BJ (cell line): ENCODE data around the gene SPON1. TPM values are rescaled to one million over a fixed set of nuclear protein-coding genes. Genes with fewer than 3 reads are reported as not detected.
A peak's percentile ranks its signal among the peaks of the same experiment; 100 is the strongest.
"Not testable (repeated sequence)": the region's sequence is repeated elsewhere in the genome, so short reads cannot be mapped to it uniquely, and the experiment has no call there.

Experiments
- CTCF ChIA-PET: fragments of 350-600 bp; formaldehyde crosslinking; extraction: SDS; loops from one replicate; lab custom pipeline; 2021; ENCODE audit warnings: antibody characterized with exemption, inconsistent platforms; lab: Yijun Ruan, JAX
- POLR2A ChIA-PET: fragments of 300-600 bp; sonication (Branson Sonifier 250); formaldehyde crosslinking; extraction: SDS; loops from one replicate; lab custom pipeline; 2021; ENCODE audit warnings: antibody characterized with exemption; lab: Charles Lee
- DNase-seq: peaks from one replicate; pipeline ENCODE4 v3.0.0-alpha.2; 2011; ENCODE audit warnings: low read depth
- H3K27me3 ChIP-seq: 2 replicates; pipeline ENCODE4 v1.6.0; 2011; ENCODE audit warnings: low read length; ENCODE audit not compliant: control insufficient read depth, insufficient read depth
- H3K36me3 ChIP-seq: 2 replicates; pipeline ENCODE4 v1.5.1; 2011; ENCODE audit warnings: low read length; ENCODE audit not compliant: control insufficient read depth, insufficient read depth
- H3K4me3 ChIP-seq: 2 replicates; pipeline ENCODE4 v1.5.1; 2011; ENCODE audit warnings: low read depth, mild to moderate bottlenecking, control low read depth, low read length
- CTCF ChIP-seq: IDR thresholded peaks from 2 replicates; pipeline ENCODE4 v1.5.1; 2011; ENCODE audit warnings: low read depth, mild to moderate bottlenecking, control low read depth, inconsistent platforms, low read length, moderate library complexity; ENCODE audit not compliant: insufficient read depth
- polyA plus RNA-seq: library from polyadenylated mRNA; depleted of rRNA; stranded (reverse); fragments of >200 nt; gene quantifications from 2 replicates; pipeline ENCODE4 v1.2.3, GENCODE V29; 2011

Gene SPON1
- polyA plus RNA-seq, 1 experiment = not detected

DNA sequence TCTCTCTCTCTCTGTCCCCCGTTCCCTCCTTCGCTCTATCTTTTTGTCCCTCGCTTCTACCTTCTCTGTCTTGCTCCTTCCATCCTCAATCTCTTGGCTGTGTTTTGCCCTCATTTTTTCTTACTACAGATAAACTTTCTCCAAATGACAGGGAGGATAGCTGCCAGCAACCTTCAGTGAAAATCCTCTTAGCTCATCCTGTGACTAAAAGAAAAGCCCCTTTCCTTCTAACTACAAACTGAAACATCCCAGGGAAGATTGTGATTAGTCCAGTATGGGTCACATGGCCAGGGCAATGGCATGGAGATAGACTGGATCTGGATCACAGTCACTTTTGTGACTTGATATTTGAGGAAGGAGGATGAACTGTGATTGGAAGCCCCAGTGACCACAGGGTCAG, 10.4 kb downstream of the SPON1 start:
- no peak overlapping the region for H3K4me3 ChIP-seq
- peaks cover 6% of the 10 kb centered on the region for H3K27me3 ChIP-seq
- ChIA-PET POLR2A (no interaction called here), CTCF (interaction anchor here (0.5 kb wide), 1 partner anchor 697 kb away, joined by 6 read pairs; no protein-coding TSS in a partner anchor)
- DNase-seq = no peak
- H3K36me3 ChIP-seq = no peaks in the 10 kb centered on the region
- TF ChIP-seq CTCF = no peak

- CTCF ChIA-PET = interaction anchor here (0.8 to 1.3 kb wide), 3 partner anchors 22 to 481 kb away, joined by 3 read pairs; no protein-coding TSS in a partner anchor
- POLR2A ChIA-PET = no interaction called here
Measured at GRCh38 chr11:13974631-13975030, 12.1 kb downstream of the SPON1 start.

DNA sequence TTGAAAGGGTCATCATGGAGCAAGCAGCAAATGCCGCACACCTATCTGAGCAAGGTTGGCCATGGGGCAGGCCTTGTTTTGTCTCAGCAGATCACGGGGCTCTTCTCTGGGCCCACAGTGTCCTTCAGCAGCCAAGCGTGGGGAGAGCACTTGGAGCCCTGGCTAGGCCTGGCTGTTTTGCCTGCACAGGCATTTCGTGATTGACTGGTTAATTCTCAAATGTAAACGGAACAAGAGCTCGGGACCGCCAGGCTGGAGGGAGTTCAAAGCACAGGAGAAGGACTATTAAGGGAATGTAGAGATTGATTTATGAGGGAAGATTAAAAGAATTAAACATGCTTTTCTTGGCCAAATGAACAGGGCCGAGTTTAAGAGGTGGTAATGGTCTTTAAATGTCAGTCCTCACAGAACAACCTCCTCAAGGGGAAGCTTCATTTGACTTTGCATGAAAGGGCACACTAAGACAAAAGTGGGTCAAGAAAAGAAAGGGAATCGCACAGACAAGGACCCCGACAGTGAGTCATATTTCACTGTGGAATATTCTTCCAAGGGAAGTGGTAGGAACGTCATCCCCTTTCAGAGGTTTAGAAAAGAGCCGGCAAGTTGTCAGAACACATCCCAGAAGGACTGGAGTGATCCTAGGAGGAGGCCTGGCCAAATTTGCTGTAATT, 20.7 kb downstream of the SPON1 start:
- DNase-seq = no peak
- Histone ChIP-seq H3K27me3 (peaks cover 2% of the 10 kb centered on the region; the same call in 1 of the 2 replicates), H3K36me3 (no peaks in the 10 kb centered on the region), H3K4me3 (no peak overlapping the region)
- ChIA-PET POLR2A (no interaction called here), CTCF (interaction anchor here (1.6 kb wide), 1 partner anchor 13 kb away, joined by 5 read pairs; no protein-coding TSS in a partner anchor)
- no peak for TF ChIP-seq CTCF

More at GRCh38 chr11:13974631-13975030, 12.1 kb downstream of the SPON1 start:
- Histone ChIP-seq H3K27me3 (peaks cover 6% of the 10 kb centered on the region), H3K4me3 (no peak overlapping the region), H3K36me3 (no peaks in the 10 kb centered on the region)
- DNase-seq = no peak
- no peak for TF ChIP-seq CTCF

DNA sequence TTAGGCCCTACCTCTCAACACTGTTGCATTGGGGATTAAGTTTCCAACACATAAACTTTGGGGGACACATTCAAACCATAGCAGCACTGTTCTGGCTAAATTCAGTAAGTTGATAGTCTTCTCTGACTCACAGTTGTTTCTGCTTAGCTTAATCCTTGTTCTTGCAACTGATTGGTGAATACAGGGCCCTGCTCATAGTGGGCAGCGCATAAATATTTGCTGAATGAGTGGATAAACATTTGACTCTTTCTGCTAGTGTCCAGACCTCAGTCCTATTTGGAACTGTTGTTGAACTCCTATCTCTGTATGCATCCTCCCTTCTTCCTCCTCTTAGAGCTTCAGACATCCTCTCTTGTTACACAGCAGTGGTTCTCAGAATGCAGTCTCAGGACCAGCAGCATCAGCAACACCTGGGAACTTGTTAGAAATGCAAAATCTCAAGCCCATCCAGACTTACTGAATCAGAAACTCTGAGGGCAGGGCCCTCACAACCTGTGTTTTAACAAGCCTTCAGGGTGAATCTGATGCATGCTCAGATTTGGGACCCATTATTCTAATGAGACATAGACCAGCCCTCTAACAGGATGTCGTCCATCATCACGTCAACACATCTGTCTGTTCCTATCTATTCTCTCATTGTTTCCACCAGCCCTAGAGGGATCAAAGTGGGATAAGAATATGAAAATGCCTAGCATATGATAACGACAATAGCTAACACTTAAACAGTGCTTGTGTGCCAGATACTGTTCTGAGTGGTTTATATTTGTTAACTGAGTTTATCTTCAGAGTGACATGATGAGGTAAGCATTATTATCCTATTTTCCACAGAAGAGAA, 22.3 kb downstream of the SPON1 start:
- peak; percentile 75 for DNase-seq
- no peak overlapping the region for H3K4me3 ChIP-seq

GRCh38 chr11:13986695-13987094, 24.2 kb downstream of the SPON1 start:
- H3K36me3 ChIP-seq, CTCF ChIA-PET, POLR2A ChIA-PET, DNase-seq, H3K4me3 ChIP-seq, H3K27me3 ChIP-seq: not testable (repeated sequence)

More for the DNA sequence above, 22.3 kb downstream of the SPON1 start:
- ChIA-PET POLR2A (no interaction called here), CTCF (no interaction called here)
- TF ChIP-seq CTCF = no peak
- Histone ChIP-seq H3K36me3 (no peaks in the 10 kb centered on the region), H3K27me3 (no peaks in the 10 kb centered on the region)

DNA sequence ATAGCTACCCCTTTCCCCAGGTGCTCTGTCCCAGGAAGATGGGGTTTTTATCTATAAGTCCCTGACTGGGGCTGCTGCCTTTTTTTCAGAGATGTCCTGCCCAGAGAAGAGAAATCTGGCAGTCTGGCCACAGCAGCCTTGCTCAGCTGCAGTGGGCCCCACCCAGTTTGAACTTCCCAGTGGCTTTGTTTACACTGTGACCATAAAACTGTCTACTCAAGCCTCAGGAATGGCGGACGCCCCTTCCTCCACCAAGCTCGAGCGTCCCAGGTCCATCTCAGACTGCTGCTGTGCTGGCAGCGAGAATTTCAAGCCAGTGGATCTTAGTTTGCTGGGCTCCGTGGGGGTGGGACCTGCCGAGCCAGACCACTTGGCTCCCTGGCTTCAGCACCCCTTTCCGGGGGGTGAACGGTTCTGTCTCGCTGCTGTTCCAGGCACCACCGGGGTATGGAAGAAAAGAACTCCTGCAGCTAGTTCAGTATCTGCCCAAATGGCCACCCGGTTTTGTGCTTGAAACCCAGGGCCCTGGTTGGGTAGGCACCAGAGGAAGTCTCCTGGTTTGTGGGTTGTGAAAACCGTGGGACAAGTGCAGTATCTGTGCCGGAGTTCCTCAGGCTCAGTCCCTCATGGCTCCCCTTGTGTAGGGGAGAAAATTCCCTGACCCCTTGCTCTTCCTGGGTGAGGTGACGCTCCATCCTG, 29.8 kb downstream of the SPON1 start:
- CTCF ChIA-PET, H3K4me3 ChIP-seq, H3K27me3 ChIP-seq, H3K36me3 ChIP-seq, POLR2A ChIA-PET: not testable (repeated sequence)
- peak; percentile 32 for DNase-seq
